A549 (cell line): ENCODE measurements around the gene GRK6. TPM values are rescaled to one million over a fixed set of nuclear protein-coding genes. Genes with fewer than 3 reads are reported as not detected.

ENCODE experiments used
- ATAC-seq, 2 experiments: fragments of 200-7000 bp in 1 of 2; fragments of >200 bp in 1 of 2; cut with Nextera tagmentation in 1 of 2; cut with Tn5 transposase in 1 of 2; 3 replicates each; pipeline versions ENCODE4 v1.8.0 to v1.9.1; 2018 to 2020; ENCODE audit warnings: mild to moderate bottlenecking in 1 of 2, moderate library complexity in 1 of 2
- CTCF ChIA-PET: fragments of 300-600 bp; sonication (Branson Sonifier 250); formaldehyde crosslinking; extraction: SDS; loops from one replicate; lab custom pipeline; 2021; ENCODE audit warnings: antibody characterized with exemption, inconsistent platforms; lab: Yijun Ruan, JAX
- POLR2A ChIA-PET: fragments of 350-600 bp; formaldehyde crosslinking; extraction: SDS; loops from one replicate; lab custom pipeline; 2021; ENCODE audit warnings: antibody characterized with exemption, inconsistent platforms; lab: Yijun Ruan, JAX
- DNase-seq, 2 experiments: peaks; one replicate each; pipeline versions ENCODE4 v3.0.0 to v3.0.0-alpha.2; 2011 to 2016; ENCODE audit warnings: low read depth in 1 of 2, low spot score in 1 of 2
- FAIRE-seq: peaks from 2 replicates; lab custom pipeline; 2011; peaks lifted over from hg19 to GRCh38; lab: Jason Lieb, UNC
- H3K27ac ChIP-seq, 2 experiments: fragments of >200 bp; sonication (Bioruptor Twin); formaldehyde crosslinking; 3 replicates each; pipeline ENCODE4 v1.5.1; 2016 to 2017
- H3K4me1 ChIP-seq: fragments of >200 bp; sonication (Bioruptor Twin); formaldehyde crosslinking; 3 replicates; pipeline ENCODE4 v1.6.1; 2016
- H3K4me2 ChIP-seq: fragments of >200 bp; sonication (Bioruptor Twin); formaldehyde crosslinking; 3 replicates; pipeline ENCODE4 v1.6.1; 2016
- H3K4me3 ChIP-seq: fragments of >200 bp; sonication (Bioruptor Twin); formaldehyde crosslinking; 3 replicates; pipeline ENCODE4 v1.5.1; 2016
- H3K9me3 ChIP-seq: fragments of >200 bp; sonication (Bioruptor Twin); formaldehyde crosslinking; 3 replicates; pipeline ENCODE4 v1.6.1; 2016
- BHLHE40 ChIP-seq: IDR thresholded peaks from 2 replicates; pipeline ENCODE4 v1.6.1; 2012; ENCODE audit warnings: low read depth, low read length, inconsistent platforms
- CEBPB ChIP-seq, 2 experiments: fragments of >200 bp in 1 of 2; sonication (Bioruptor Twin) in 1 of 2; formaldehyde crosslinking in 1 of 2; IDR thresholded peaks; 2 replicates each; pipeline ENCODE4 v1.6.1; 2012 to 2016
- EHF ChIP-seq: fragments of 250-450 bp; sonication (Bioruptor Pico); IDR thresholded peaks from 2 replicates; pipeline ENCODE4 v1.5.0; 2020; ENCODE audit warnings: mild to moderate bottlenecking
- EHMT2 ChIP-seq: fragments of 200-600 bp; sonication (generic); IDR thresholded peaks from 2 replicates; pipeline ENCODE4 v1.6.1; 2016; ENCODE audit warnings: antibody characterized with exemption, low read depth, mild to moderate bottlenecking, moderate library complexity
- ESRRA ChIP-seq: fragments of 150-350 bp; IDR thresholded peaks from 2 replicates; pipeline ENCODE4 v1.6.1; 2014; ENCODE audit warnings: mild to moderate bottlenecking, low read length, borderline replicate concordance
- FOSB ChIP-seq: fragments of 250-450 bp; sonication (Bioruptor Pico); IDR thresholded peaks from 2 replicates; pipeline ENCODE4 v1.5.0; 2020; ENCODE audit warnings: mild to moderate bottlenecking, moderate library complexity
- HDAC2 ChIP-seq: fragments of 200-600 bp; sonication (generic); IDR thresholded peaks from 2 replicates; pipeline ENCODE4 v1.6.1; 2016
- JUNB ChIP-seq: fragments of >200 bp; sonication (Bioruptor Twin); formaldehyde crosslinking; IDR thresholded peaks from 2 replicates; pipeline ENCODE4 v1.6.1; 2016
- KDM5A ChIP-seq: fragments of 200-600 bp; sonication (generic); IDR thresholded peaks from 2 replicates; pipeline ENCODE4 v1.6.1; 2016; ENCODE audit warnings: antibody characterized with exemption, mild to moderate bottlenecking
- PHF8 ChIP-seq: fragments of 200-600 bp; sonication (generic); IDR thresholded peaks from 2 replicates; pipeline ENCODE4 v1.6.1; 2016; ENCODE audit warnings: low read depth, mild to moderate bottlenecking, antibody characterized with exemption, moderate library complexity, borderline replicate concordance
- RFX5 ChIP-seq: fragments of 450-650 bp; IDR thresholded peaks from 2 replicates; pipeline ENCODE4 v1.7.1; 2014; ENCODE audit warnings: antibody characterized with exemption, mild to moderate bottlenecking, moderate library complexity
- SMC3 ChIP-seq: fragments of >200 bp; sonication (Bioruptor Twin); formaldehyde crosslinking; IDR thresholded peaks from 3 replicates; pipeline ENCODE4 v1.6.1; 2018; ENCODE audit warnings: inconsistent platforms
- TFCP2L1 ChIP-seq: fragments of 250-450 bp; sonication (Bioruptor Pico); IDR thresholded peaks from 2 replicates; pipeline ENCODE4 v1.5.0; 2021; ENCODE audit warnings: mild to moderate bottlenecking
- TP53 ChIP-seq: fragments of 250-450 bp; sonication (Bioruptor Pico); IDR thresholded peaks from 2 replicates; pipeline ENCODE4 v1.5.0; 2021; ENCODE audit warnings: mild to moderate bottlenecking, moderate library complexity
- ZFP36 ChIP-seq: fragments of 450-650 bp; IDR thresholded peaks from 2 replicates; pipeline ENCODE4 v1.6.1; 2014; ENCODE audit warnings: borderline replicate concordance; ENCODE audit not compliant: partially characterized antibody
- ZNF302 ChIP-seq: fragments of 250-450 bp; sonication (Bioruptor Pico); IDR thresholded peaks from 2 replicates; pipeline ENCODE4 v1.9.0; 2021; ENCODE audit warnings: inconsistent platforms, mild to moderate bottlenecking, moderate library complexity
- WGBS: methylation state at CpG from one replicate; pipeline ENCODE4 v1.1.6; 2017; ENCODE audit errors: missing lambda C conversion rate; 5-methylcytosine and 5-hydroxymethylcytosine counted together
- polyA plus RNA-seq, 4 experiments: library from polyadenylated mRNA; depleted of rRNA in 3 of 4; stranded (reverse); fragments of >200 nt; fragmentation: RNase III in 1 of 4; extraction: RNeasy Plus Mini Kit Qiagen cat#74134 plus additional on column Dnase treatment in 1 of 4; gene quantifications; 2 replicates in 3 of 4; 3 replicates in 1 of 4; pipeline ENCODE4 v1.2.3, GENCODE V29; 2011 to 2017
- TF ChIP-seq, protein P1 (sequence below): fragments of 150-350 bp; IDR thresholded peaks from 2 replicates; pipeline ENCODE4 v1.6.1; 2014; ENCODE audit warnings: low read depth, mild to moderate bottlenecking, low read length
- TF ChIP-seq, protein P2 (sequence below): fragments of 250-450 bp; sonication (Bioruptor Pico); IDR thresholded peaks from 2 replicates; pipeline ENCODE4 v1.5.0; 2021; ENCODE audit warnings: mild to moderate bottlenecking, moderate library complexity, borderline replicate concordance
- TF ChIP-seq, protein P3 (sequence below): IDR thresholded peaks from 2 replicates; pipeline ENCODE4 v1.6.1; 2012
- TF ChIP-seq, protein P4 (sequence below): fragments of 200-600 bp; sonication (generic); IDR thresholded peaks from 2 replicates; pipeline ENCODE4 v1.6.1; 2016; ENCODE audit warnings: antibody characterized with exemption, mild to moderate bottlenecking, moderate library complexity
- TF ChIP-seq, protein P5 (sequence below): IDR thresholded peaks from 2 replicates; pipeline ENCODE4 v1.6.1; 2012; ENCODE audit warnings: low read depth, borderline replicate concordance

GRK6 gene
- polyA plus RNA-seq, 2 of the 4 experiments (the other 2 are of a cell fraction) = 20.1 to 28.8 TPM

DNA sequence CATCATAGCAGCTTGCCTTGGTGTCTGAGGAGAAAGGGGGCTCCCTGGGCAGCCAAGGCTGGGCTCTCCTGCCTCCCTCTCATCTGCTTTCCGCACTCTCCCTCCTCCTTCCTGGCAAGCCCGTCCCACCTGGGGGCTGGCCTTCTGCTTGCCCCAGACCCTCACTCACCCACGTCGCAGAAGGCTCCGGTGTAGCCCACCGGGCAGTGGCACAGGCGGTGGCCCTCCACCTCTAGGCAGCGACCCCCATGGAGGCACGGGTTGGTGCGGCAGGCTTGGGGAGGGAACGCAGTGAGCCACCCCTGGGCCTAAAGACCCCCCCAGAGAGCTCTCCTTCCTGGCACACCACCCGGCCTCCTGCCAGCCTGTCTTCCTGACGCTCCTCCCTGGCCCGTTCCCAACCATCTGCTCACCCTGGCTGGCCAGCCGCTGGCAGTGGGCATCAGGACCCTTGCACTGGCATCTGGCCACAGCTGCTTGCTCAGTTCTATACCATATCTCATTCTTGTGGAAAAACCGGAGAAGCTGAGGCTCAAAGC, 21.8 kb upstream of the GRK6 start:
- Histone ChIP-seq H3K4me1 (peaks cover 11% of the 10 kb centered on the region; the same call in 2 of the 3 replicates), H3K4me3 (peak overlapping the region; percentile 60)

DNA sequence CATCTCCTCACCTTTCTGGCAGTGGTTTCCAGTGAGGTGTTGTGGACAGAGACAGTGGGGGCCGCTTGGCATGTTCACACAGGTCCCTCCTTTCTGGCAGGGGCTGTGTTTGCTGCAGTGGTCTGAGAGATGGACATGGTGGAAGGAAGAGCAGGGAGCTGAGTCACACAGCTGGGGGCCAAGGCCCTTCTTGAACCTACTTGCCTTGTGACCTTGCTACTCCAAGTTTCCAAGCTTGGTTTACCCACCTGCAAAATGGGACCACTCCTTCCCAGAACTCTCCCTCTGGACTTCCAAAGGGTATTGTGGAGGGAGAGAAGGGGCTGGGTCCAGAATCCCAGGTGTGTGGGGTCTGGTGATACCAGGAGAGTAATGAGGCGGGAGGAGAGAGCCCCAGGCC, 21.2 kb upstream of the GRK6 start:
- DNase-seq (no peak), FAIRE-seq (no peak)
- no peak overlapping the region for H3K4me3 ChIP-seq

More for the DNA sequence above, 21.8 kb upstream of the GRK6 start:
- DNase-seq = no peak
- CTCF ChIA-PET = interaction anchor here (0.7 to 43.1 kb wide), 28 partner anchors 11 to 385 kb away, joined by 3 to 1107 read pairs (median 8); partner anchors contain the start of genes GRK6, LMAN2, PDLIM7 and PRR7
- Histone ChIP-seq H3K9me3 (no peaks in the 10 kb centered on the region), H3K4me2 (peak overlapping the region; percentile 97)
- no peak for TF ChIP-seq EHF (CRISPR knock-in tag)
- TF ChIP-seq, protein P1, sequence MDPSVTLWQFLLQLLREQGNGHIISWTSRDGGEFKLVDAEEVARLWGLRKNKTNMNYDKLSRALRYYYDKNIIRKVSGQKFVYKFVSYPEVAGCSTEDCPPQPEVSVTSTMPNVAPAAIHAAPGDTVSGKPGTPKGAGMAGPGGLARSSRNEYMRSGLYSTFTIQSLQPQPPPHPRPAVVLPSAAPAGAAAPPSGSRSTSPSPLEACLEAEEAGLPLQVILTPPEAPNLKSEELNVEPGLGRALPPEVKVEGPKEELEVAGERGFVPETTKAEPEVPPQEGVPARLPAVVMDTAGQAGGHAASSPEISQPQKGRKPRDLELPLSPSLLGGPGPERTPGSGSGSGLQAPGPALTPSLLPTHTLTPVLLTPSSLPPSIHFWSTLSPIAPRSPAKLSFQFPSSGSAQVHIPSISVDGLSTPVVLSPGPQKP = no peak
- TF ChIP-seq TP53 (CRISPR knock-in tag) = 0 out of 2 replicates have a peak, but pooled peaks have one; percentile 11
- TF ChIP-seq, protein P2, sequence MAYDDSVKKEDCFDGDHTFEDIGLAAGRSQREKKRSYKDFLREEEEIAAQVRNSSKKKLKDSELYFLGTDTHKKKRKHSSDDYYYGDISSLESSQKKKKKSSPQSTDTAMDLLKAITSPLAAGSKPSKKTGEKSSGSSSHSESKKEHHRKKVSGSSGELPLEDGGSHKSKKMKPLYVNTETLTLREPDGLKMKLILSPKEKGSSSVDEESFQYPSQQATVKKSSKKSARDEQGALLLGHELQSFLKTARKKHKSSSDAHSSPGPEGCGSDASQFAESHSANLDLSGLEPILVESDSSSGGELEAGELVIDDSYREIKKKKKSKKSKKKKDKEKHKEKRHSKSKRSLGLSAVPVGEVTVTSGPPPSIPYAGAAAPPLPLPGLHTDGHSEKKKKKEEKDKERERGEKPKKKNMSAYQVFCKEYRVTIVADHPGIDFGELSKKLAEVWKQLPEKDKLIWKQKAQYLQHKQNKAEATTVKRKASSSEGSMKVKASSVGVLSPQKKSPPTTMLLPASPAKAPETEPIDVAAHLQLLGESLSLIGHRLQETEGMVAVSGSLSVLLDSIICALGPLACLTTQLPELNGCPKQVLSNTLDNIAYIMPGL (CRISPR knock-in tag) = no peak
- TF ChIP-seq, all 56 proteins: peak for 1
- ATAC-seq (no peak), FAIRE-seq (no peak)
- POLR2A ChIA-PET = interaction anchor here (0.8 to 3.9 kb wide), 10 partner anchors 10 to 89 kb away, joined by 3 to 37 read pairs (median 4); partner anchors contain the start of genes GRK6, LMAN2 and PRR7
- H3K27ac ChIP-seq = peak overlapping the region; percentile 83 to 92
- WGBS = 69% methylated on average over 13 of the region's 16 CpGs

More for the DNA sequence above, 21.2 kb upstream of the GRK6 start:
- Histone ChIP-seq H3K9me3 (no peaks in the 10 kb centered on the region), H3K4me1 (peaks cover 11% of the 10 kb centered on the region; the same call in 2 of the 3 replicates), H3K27ac (peak overlapping the region in 1 of 2 experiments; percentile 92; a peak in 4 of 6 replicates), H3K4me2 (no peak overlapping the region)
- CTCF ChIA-PET = interaction anchor here (1.0 to 43.1 kb wide), 13 partner anchors 11 to 292 kb away, joined by 3 to 1107 read pairs (median 28); partner anchors contain the start of genes GRK6, LMAN2, PDLIM7 and PRR7
- no peak for TF ChIP-seq KDM5A
- no peak for TF ChIP-seq CEBPB (IDR thresholded peaks at IDR 0.05)
- TF ChIP-seq SMC3 = no peak
- no peak for TF ChIP-seq HDAC2
- no peak for TF ChIP-seq RFX5
- TF ChIP-seq, protein P3, sequence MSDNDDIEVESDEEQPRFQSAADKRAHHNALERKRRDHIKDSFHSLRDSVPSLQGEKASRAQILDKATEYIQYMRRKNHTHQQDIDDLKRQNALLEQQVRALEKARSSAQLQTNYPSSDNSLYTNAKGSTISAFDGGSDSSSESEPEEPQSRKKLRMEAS = no peak
- TF ChIP-seq ESRRA = no peak
- TF ChIP-seq FOSB (CRISPR knock-in tag) = no peak
- TF ChIP-seq, protein P4, sequence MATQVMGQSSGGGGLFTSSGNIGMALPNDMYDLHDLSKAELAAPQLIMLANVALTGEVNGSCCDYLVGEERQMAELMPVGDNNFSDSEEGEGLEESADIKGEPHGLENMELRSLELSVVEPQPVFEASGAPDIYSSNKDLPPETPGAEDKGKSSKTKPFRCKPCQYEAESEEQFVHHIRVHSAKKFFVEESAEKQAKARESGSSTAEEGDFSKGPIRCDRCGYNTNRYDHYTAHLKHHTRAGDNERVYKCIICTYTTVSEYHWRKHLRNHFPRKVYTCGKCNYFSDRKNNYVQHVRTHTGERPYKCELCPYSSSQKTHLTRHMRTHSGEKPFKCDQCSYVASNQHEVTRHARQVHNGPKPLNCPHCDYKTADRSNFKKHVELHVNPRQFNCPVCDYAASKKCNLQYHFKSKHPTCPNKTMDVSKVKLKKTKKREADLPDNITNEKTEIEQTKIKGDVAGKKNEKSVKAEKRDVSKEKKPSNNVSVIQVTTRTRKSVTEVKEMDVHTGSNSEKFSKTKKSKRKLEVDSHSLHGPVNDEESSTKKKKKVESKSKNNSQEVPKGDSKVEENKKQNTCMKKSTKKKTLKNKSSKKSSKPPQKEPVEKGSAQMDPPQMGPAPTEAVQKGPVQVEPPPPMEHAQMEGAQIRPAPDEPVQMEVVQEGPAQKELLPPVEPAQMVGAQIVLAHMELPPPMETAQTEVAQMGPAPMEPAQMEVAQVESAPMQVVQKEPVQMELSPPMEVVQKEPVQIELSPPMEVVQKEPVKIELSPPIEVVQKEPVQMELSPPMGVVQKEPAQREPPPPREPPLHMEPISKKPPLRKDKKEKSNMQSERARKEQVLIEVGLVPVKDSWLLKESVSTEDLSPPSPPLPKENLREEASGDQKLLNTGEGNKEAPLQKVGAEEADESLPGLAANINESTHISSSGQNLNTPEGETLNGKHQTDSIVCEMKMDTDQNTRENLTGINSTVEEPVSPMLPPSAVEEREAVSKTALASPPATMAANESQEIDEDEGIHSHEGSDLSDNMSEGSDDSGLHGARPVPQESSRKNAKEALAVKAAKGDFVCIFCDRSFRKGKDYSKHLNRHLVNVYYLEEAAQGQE = no peak
- TF ChIP-seq ZFP36 = no peak
- no peak for TF ChIP-seq JUNB
- TF ChIP-seq, protein P5, sequence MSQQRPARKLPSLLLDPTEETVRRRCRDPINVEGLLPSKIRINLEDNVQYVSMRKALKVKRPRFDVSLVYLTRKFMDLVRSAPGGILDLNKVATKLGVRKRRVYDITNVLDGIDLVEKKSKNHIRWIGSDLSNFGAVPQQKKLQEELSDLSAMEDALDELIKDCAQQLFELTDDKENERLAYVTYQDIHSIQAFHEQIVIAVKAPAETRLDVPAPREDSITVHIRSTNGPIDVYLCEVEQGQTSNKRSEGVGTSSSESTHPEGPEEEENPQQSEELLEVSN = no peak
- no peak for TF ChIP-seq BHLHE40
- TF ChIP-seq TFCP2L1 (CRISPR knock-in tag) = no peak
- no peak for TF ChIP-seq ZNF302
- TF ChIP-seq, protein P1 = no peak
- TF ChIP-seq PHF8 = no peak
- no peak for TF ChIP-seq EHMT2
- ATAC-seq = no peak
- WGBS = 59% methylated on average over 2 of the region's 2 CpGs
- POLR2A ChIA-PET = interaction anchor here (3.9 kb wide), 1 partner anchor 21 kb away, joined by 37 read pairs; the partner anchor contains the start of gene GRK6
